ENCODE measurements around the gene TP53I13. TPM values are rescaled to one million over a fixed set of nuclear protein-coding genes. Genes with fewer than 3 reads are reported as not detected.

Gene TP53I13
- total and polyA plus RNA-seq, 2 of the 13 experiments (the other 11 are each of a cell fraction or from before 2014, with no cell fraction given) = 16.9 to 25.7 TPM

DNA sequence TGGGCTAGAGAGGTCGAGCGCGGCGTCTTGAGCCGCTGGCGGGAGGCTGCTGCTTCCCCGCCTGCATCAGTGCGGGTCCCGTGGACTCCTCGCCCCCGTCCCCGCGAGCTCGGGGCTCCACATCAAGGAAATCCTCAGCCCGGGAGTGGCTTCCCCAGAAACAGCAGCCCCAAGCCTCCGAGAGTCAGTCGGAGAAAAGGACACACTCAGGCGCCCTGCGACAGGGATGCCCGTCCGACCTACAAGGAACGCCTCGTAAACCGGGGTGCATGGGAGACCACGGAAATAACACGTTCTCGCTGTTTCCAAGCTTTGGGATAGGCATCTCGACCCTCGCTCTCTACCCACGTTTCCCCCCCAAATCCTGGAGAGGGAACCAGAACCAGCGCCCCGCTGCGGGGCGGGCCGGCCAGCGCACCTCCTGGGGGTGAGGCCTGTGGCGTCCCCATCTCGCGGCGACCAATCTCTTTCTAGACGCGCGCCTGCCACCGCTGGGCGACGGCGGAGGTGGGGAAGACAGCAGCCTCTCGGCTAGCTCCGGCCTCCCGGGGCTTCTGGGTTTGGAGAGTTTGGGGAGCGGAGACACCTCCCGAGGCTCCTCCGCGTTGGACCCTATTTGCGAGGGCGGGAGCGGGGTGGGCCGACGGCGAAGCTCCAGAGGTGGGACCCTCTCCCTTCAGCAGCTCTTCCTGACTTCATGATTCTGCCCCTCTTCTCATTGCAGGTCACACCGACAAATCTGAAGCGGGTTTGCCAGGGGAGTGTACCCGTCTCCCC, 759 bp upstream of the TP53I13 start (continued):
- TF ChIP-seq CREM (IDR thresholded peaks at IDR 0.05) (no peak), CREM (CRISPR knock-in tag; IDR thresholded peaks at IDR 0.05) (no peak), REL (CRISPR knock-in tag; conservative IDR thresholded peaks at IDR 0.05) (0 out of 2 replicates have a peak, but pooled peaks have one; percentile 71), TGIF2 (CRISPR knock-in tag; IDR thresholded peaks at IDR 0.05) (no peak), ZNF614 (CRISPR knock-in tag; IDR thresholded peaks at IDR 0.05; ENCODE audit: borderline replicate concordance) (no peak), KDM1A (CRISPR knock-in tag; IDR thresholded peaks at IDR 0.05) (no peak), HOXA5 (CRISPR knock-in tag; IDR thresholded peaks at IDR 0.05) (0 out of 2 replicates have a peak, but pooled peaks have one; percentile 10), KDM2A (CRISPR knock-in tag; IDR thresholded peaks at IDR 0.05; ENCODE audit: borderline replicate concordance, low read depth) (0 out of 2 replicates have a peak, but pooled peaks have one; percentile 12), SETDB1 (CRISPR knock-in tag; IDR thresholded peaks at IDR 0.05; ENCODE audit: borderline replicate concordance) (no peak), ZNF282 (IDR thresholded peaks at IDR 0.05; ENCODE audit: partially characterized antibody) (no peak), ZNF121 (CRISPR knock-in tag; IDR thresholded peaks at IDR 0.05) (no peak), PCBP1 (IDR thresholded peaks at IDR 0.05; ENCODE audit: borderline replicate concordance, low read depth, low read length) (0 out of 2 replicates have a peak, but pooled peaks have one; percentile 57), PAX8 (CRISPR knock-in tag; IDR thresholded peaks at IDR 0.05; ENCODE audit: borderline replicate concordance) (0 out of 2 replicates have a peak, but pooled peaks have one; percentile 9), ZBTB3 (CRISPR knock-in tag; IDR thresholded peaks at IDR 0.05; ENCODE audit: borderline replicate concordance, low read depth) (no peak), SIN3A (IDR thresholded peaks at IDR 0.05; ENCODE audit: borderline replicate concordance, low read depth, low read length) (peak; percentile 24; the same call in 1 of the 2 replicates), HNRNPLL (IDR thresholded peaks at IDR 0.05; ENCODE audit: low read depth, low read length, poor library complexity, severe bottlenecking) (peak; percentile 27)
- TF ChIP-seq, protein P1, sequence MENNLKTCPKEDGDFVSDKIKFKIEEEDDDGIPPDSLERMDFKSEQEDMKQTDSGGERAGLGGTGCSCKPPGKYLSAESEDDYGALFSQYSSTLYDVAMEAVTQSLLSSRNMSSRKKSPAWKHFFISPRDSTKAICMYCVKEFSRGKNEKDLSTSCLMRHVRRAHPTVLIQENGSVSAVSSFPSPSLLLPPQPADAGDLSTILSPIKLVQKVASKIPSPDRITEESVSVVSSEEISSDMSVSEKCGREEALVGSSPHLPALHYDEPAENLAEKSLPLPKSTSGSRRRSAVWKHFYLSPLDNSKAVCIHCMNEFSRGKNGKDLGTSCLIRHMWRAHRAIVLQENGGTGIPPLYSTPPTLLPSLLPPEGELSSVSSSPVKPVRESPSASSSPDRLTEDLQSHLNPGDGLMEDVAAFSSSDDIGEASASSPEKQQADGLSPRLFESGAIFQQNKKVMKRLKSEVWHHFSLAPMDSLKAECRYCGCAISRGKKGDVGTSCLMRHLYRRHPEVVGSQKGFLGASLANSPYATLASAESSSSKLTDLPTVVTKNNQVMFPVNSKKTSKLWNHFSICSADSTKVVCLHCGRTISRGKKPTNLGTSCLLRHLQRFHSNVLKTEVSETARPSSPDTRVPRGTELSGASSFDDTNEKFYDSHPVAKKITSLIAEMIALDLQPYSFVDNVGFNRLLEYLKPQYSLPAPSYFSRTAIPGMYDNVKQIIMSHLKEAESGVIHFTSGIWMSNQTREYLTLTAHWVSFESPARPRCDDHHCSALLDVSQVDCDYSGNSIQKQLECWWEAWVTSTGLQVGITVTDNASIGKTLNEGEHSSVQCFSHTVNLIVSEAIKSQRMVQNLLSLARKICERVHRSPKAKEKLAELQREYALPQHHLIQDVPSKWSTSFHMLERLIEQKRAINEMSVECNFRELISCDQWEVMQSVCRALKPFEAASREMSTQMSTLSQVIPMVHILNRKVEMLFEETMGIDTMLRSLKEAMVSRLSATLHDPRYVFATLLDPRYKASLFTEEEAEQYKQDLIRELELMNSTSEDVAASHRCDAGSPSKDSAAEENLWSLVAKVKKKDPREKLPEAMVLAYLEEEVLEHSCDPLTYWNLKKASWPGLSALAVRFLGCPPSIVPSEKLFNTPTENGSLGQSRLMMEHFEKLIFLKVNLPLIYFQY (CRISPR knock-in tag; IDR thresholded peaks at IDR 0.05; ENCODE audit: borderline replicate concordance) = no peak
- TF ChIP-seq, protein P2, sequence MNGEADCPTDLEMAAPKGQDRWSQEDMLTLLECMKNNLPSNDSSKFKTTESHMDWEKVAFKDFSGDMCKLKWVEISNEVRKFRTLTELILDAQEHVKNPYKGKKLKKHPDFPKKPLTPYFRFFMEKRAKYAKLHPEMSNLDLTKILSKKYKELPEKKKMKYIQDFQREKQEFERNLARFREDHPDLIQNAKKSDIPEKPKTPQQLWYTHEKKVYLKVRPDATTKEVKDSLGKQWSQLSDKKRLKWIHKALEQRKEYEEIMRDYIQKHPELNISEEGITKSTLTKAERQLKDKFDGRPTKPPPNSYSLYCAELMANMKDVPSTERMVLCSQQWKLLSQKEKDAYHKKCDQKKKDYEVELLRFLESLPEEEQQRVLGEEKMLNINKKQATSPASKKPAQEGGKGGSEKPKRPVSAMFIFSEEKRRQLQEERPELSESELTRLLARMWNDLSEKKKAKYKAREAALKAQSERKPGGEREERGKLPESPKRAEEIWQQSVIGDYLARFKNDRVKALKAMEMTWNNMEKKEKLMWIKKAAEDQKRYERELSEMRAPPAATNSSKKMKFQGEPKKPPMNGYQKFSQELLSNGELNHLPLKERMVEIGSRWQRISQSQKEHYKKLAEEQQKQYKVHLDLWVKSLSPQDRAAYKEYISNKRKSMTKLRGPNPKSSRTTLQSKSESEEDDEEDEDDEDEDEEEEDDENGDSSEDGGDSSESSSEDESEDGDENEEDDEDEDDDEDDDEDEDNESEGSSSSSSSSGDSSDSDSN (CRISPR knock-in tag; IDR thresholded peaks at IDR 0.05) = 0 out of 2 replicates have a peak, but pooled peaks have one; percentile 55
- TF ChIP-seq, protein P3, sequence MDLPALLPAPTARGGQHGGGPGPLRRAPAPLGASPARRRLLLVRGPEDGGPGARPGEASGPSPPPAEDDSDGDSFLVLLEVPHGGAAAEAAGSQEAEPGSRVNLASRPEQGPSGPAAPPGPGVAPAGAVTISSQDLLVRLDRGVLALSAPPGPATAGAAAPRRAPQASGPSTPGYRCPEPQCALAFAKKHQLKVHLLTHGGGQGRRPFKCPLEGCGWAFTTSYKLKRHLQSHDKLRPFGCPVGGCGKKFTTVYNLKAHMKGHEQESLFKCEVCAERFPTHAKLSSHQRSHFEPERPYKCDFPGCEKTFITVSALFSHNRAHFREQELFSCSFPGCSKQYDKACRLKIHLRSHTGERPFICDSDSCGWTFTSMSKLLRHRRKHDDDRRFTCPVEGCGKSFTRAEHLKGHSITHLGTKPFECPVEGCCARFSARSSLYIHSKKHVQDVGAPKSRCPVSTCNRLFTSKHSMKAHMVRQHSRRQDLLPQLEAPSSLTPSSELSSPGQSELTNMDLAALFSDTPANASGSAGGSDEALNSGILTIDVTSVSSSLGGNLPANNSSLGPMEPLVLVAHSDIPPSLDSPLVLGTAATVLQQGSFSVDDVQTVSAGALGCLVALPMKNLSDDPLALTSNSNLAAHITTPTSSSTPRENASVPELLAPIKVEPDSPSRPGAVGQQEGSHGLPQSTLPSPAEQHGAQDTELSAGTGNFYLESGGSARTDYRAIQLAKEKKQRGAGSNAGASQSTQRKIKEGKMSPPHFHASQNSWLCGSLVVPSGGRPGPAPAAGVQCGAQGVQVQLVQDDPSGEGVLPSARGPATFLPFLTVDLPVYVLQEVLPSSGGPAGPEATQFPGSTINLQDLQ (CRISPR knock-in tag; IDR thresholded peaks at IDR 0.05) = 0 out of 2 replicates have a peak, but pooled peaks have one; percentile 39
- TF ChIP-seq, protein P4, sequence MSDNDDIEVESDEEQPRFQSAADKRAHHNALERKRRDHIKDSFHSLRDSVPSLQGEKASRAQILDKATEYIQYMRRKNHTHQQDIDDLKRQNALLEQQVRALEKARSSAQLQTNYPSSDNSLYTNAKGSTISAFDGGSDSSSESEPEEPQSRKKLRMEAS (IDR thresholded peaks at IDR 0.05) = peak; percentile 13; the same call in 1 of the 2 replicates

Measured in HepG2 (cell line).